Measurements from ENCODE around the gene ABCG8.

GRCh38 chr2:43810452-43810851 lies 28.3 kb upstream of the ABCG8 start:
- TF ChIP-seq CTCF (IDR thresholded peaks at IDR 0.05), result no peak
- no peak for TF ChIP-seq POLR2A (IDR thresholded peaks at IDR 0.05)
- no peak for TF ChIP-seq EP300 (IDR thresholded peaks at IDR 0.05)

All from tibial nerve (tissue), 4 donors.